IPS-NIHi7 (cell line): Measurements from ENCODE around the gene TMEM54.

Experiments
- DNase-seq: peaks from one replicate; pipeline ENCODE4 v3.0.0; 2012; ENCODE audit warnings: mixed read lengths; ENCODE audit errors: extremely low spot score

The TMEM54 gene

DNA sequence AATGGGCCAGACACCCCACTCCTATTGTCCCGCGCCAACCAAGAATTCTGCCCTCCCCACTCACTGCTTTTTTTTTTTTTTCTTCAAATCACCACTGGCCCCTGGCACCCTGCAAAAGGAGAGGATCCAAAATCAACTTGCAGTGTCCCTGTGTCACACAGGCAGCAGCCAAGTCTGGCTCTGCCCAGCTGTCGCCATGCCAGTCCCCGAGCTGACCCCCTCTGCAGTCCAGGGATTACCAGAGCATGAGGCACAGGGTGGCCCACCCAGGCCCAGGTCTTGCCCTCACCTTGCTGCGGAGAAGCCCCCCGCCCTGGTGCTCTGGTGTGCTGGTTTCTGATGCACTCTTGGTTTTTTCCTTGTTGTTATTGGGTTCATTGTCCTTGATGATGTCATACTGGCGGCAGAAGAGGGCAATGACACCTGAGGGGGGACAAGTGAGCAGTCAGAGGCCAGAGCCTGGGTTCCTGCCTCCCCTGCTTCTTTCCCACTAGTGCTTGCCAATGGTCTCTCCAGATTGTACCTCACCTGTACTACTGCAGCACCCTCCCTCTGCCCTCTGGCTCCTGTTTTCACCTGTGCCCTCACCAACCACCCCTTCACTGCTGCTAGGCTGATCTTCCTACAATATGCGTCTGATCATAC lies 36.7 kb downstream of the TMEM54 start:
- no peak for DNase-seq

DNA sequence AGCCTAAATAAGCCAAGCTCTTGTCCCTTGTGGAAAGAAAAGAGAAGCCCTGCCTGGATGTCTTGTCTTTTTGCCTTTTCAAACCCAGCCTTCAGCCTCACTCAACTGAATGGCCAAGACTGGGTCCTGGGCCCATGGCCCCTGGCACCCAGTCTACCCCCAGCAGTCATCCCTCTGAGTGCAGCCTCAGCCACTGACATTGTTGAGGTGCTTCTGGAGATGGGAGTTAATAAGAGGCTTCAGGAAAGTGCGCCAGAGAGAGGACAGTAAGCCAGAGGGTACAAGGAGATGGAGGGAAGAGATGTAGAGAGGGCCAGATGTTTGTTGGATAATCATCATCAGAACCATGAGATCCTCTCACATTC lies 37.3 kb downstream of the TMEM54 start:
- no peak for DNase-seq

DNA sequence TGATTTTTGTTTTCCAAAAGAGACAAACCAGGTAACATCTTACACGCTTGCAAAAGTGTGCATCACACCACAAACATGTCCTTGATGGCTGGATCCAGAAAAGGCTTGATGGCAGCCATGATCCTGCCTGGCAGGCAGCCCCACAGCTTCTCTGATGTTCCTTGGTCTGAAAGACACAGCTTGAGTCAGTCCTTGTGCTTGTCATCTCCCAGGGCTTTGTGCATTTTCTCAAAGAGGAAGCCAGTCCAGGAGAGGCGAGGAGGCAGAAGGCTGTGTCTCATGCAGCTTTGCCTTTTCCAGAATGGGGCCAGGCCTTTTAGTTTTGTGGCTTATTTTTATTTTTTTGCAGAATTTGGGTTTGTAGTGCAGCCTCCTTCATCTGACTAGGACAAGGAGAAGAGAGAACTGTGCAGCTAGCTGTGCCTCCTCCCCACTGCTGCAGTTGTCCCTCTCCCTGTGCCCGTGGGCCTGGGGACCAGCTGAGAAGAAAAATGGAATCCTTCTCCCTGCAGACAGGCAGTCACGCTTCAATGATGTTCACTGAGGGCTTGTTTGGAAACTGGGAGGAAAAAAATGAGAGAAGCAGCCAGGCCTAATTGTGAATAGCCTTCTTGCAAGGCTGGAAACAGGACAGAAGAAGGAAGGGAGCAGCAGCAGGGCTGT lies 37.8 kb downstream of the TMEM54 start:
- no peak for DNase-seq

DNA sequence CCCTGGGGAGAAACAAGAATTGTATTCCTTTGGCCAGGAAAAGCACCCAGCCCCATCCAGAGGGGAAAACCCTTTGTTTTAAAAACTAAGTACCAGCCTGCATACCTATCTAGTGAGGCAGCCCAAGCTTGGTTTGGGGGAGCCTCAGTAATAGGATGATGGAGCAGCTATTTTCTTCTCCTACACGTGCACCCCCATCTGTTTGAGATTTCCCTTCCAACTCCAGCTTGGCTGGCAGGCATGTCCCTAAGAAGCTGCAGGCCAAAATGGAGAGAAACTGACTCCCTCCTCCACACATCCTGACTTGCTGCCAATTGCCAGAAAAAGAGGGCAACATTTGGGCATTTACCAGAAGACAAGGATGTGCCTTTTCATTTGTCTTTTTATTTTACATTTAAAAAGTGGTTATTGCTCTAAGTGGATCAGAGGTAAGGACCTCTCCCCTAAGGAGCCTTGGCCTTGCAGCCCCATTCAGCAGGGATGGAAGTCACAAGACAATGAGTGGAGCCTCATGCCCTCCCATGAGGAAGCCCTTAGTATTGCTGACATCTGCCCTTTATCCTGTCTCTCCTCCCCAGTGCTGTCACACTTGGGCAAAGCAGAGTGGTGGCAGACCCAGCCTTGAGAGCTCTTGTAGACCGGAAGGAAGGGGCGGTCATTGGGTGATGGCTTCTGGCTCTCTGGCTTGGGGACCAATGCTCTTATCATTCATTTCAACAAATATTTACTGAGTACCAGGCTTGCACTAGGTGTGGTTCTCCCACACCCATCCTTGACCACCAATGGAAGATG lies 39.1 kb downstream of the TMEM54 start:
- no peak for DNase-seq

DNA sequence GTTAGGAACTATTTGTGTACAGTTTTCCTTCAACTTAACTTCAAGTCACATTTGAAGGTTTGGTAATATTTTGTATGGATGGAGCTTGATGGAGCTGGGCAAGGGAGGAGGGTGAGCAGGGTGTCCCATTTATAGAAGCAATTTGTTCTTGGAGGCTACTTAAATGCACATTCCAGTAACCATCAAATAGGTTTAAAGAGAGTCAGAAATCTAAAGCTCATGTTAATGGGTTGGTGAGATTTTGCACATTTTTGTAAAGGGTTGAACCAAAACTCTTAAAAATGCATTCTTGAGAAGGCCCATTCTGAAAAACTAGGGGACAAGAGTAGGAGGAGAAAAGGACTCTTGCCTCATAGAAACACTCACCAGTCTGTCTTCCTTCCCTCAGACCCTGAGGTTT lies 40.6 kb downstream of the TMEM54 start:
- no peak for DNase-seq

DNA sequence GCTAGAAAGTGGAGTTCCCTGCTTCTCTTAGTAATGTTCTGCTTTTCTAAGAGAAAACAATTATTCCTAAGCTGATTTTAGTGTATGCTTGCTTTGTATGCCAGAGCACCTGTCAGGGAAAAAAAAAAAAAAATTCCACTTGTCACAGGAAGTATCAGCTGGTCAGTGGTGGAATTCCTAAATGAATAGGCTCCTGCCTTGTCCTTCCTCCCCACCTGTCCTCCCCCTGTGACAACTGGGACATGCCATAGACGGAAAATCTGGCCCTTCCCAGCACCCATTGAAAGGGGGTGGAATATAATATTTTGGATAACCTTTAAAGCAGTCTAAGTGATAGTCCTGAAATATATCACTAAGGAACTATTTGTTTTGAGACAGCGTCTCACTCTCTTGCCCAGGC lies 41.3 kb downstream of the TMEM54 start:
- DNase-seq = no peak

DNA sequence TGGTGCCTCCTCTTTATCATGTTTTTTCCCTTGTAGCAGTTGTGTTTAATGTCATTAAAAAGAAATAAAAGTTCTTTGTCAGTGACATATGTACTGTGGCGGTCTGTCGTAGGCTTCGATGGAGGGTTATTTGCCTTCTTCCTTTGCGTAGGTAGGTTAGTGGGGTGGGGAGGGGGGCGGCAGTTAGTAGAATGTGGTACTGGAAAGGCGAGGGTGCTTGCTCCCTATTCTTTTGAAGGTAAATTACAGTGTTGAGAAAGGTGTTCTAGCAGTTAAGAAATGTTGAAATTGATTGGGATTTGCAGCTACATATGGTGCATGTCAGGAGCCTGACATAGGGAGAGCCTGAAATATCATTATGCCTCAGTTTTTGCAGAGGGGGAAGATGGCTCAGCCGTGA lies 42.4 kb downstream of the TMEM54 start:
- no peak for DNase-seq

DNA sequence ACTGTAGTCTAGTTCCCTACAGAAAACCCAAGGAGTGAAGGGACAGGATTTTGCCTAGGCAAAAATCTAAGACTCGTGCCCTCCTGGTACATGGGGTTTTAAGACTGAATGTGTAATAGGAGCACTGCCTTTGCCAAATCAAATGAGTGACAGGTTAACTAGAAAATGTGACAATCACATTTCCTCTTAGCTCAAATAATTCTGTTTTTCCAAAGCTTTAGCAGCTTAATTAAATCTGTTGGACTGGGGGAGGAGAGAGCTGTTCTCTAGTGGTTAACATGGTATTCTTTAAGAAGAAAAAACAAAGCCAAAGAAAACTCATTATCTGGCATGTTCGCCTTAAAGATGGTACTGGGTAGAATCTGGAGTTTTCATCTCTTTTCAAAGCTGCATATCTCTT lies 43.1 kb downstream of the TMEM54 start:
- DNase-seq = no peak

DNA sequence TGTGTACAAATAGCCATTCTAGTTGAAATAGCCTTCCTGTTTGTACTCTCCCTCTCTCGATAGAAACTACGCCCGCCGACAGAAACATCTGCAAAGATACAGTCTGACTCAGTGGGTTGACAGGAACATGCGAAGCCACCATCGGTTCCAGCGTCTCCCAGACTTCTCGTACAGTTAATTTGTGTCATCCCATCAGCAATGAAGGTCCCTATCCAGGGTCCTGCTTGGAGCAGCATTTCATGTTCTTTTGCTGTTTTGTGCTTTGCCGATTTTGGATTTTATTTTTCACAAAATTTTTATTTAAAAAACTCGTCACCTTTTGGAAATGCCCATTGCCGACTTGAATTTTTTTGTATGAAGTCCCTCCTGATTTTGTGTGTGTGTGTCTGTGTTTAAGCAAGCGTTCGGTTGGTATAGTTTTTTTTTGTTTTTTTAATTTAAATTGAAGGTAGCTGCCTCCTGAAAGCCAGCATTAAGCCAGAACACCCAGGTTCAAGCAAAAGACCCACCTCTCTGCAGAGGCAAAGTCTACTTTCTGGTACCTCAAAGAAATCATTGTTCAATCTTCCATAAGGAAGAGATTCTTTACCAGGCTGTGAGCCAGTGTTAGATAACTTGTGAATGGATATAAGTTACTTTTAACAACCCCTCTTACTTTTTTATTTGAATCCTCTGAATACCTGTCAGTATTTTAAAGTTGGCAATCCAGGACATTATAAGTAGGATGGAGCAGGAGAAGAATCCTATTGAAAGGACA lies 45.1 kb downstream of the TMEM54 start:
- DNase-seq = no peak

DNA sequence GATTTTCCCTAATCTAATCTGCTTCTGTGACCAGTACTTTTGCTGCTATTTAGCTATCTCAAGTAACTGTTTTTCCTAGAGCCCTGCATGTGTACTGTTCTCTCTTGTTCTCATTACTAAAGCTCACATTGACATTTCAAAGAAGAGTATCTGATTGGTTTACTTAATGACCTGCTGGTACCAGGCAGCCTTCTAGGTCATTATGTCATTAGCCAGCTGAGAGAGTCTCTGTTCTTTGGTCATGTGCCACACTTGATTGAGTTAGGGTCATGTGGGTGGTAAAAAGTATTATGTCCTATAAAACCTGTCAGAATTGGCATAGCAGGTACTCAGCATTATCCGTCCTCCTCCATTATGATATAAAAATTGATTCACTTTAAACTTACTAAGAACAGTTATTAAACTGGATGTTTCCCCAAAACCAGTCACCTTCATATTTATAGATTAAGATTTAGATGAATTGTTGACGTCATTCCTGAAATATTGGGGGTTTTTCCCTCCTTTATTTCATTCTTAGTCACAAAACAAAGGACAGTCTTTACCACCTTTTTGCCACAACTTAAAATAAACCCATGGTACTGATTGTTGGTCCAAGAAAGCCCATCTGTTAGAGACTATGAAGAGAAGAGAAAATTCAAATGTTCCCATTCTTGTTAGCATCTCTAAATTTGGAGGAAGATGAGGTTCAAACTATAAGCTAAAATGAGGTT lies 52.7 kb downstream of the TMEM54 start:
- no peak for DNase-seq
